Smooth muscle cell of the brain vasculature (primary cell): Measurements from ENCODE around the gene UVSSA.

Experiments
- DNase-seq: peaks from one replicate; pipeline ENCODE4 v3.0.0-alpha.2; 2012; ENCODE audit warnings: low read depth, low spot score

UVSSA gene

GRCh38 chr4:1346781-1347409 is at the start of gene UVSSA:
TSS of gene UVSSA (plus strand) at chr4:1347208. CDS start at chr4:1348092, 884 bp downstream.
- peak; percentile 99 for DNase-seq

GRCh38 chr4:1297456-1298325 is 49.3 kb upstream of the UVSSA start:
- DNase-seq, result no peak

- no peak for DNase-seq
These were observed 48.5 kb upstream of the UVSSA start for GRCh38 chr4:1298461-1298860.

- no peak for DNase-seq
These were observed 47.6 kb upstream of the UVSSA start for GRCh38 chr4:1299301-1299860.

GRCh38 chr4:1300466-1301455 is 46.2 kb upstream of the UVSSA start:
- DNase-seq, result no peak

GRCh38 chr4:1302159-1302558 is 44.8 kb upstream of the UVSSA start:
- no peak for DNase-seq

GRCh38 chr4:1305261-1305711 is 41.7 kb upstream of the UVSSA start:
- no peak for DNase-seq

GRCh38 chr4:1305781-1306455 is 41.1 kb upstream of the UVSSA start:
- no peak for DNase-seq

- no peak for DNase-seq
These were observed 38.9 kb upstream of the UVSSA start for GRCh38 chr4:1307951-1308735.

- DNase-seq, result peak; percentile 79
These were observed 37.6 kb upstream of the UVSSA start for GRCh38 chr4:1309261-1310010.

GRCh38 chr4:1310031-1310795 is 36.8 kb upstream of the UVSSA start:
- DNase-seq, result no peak

- DNase-seq, result no peak
These were observed 36.0 kb upstream of the UVSSA start for GRCh38 chr4:1310796-1311631.

GRCh38 chr4:1312821-1313640 is 34.0 kb upstream of the UVSSA start:
- no peak for DNase-seq

- DNase-seq, result no peak
These were observed 31.7 kb upstream of the UVSSA start for GRCh38 chr4:1315306-1315705.

- DNase-seq, result no peak
These were observed 31.0 kb upstream of the UVSSA start for GRCh38 chr4:1315836-1316536.

GRCh38 chr4:1316537-1317168 is 30.4 kb upstream of the UVSSA start:
- DNase-seq, result no peak
